Uterus (tissue), 4 donors: ENCODE data around the gene NRG3. TPM values are rescaled to one million over a fixed set of nuclear protein-coding genes. Genes with fewer than 3 reads are reported as not detected.
"Not testable (repeated sequence)": the region's sequence is repeated elsewhere in the genome, so short reads cannot be mapped to it uniquely, and the experiment has no call there.

Experiments
- DNase-seq, 2 donors: peaks; one replicate each; pipeline ENCODE4 v3.0.0-alpha.2; 2019 to 2020
- H3K27ac ChIP-seq, 2 donors: fragments of 200-600 bp; sonication (generic); 1 replicate in 1 of 2; 2 replicates in 1 of 2; pipeline ENCODE4 v1.5.1; 2016 to 2018
- H3K27me3 ChIP-seq, 2 donors: fragments of 200-600 bp; sonication (generic); one replicate each; pipeline ENCODE4 v1.5.1; 2018 to 2019; ENCODE audit warnings: control low read depth in 1 of 2
- H3K36me3 ChIP-seq, 2 donors: fragments of 200-600 bp; sonication (generic); one replicate each; pipeline ENCODE4 v1.5.1; 2019; ENCODE audit warnings: control low read depth in 1 of 2
- H3K4me1 ChIP-seq, 2 donors: fragments of 200-600 bp; sonication (generic); one replicate each; pipeline ENCODE4 v1.5.1; 2018 to 2019; ENCODE audit warnings: control low read depth in 1 of 2
- H3K4me3 ChIP-seq, 2 donors: fragments of 200-600 bp; sonication (generic); 1 replicate in 1 of 2; 2 replicates in 1 of 2; pipeline ENCODE4 v1.5.1; 2018 to 2019; ENCODE audit warnings: mild to moderate bottlenecking in 1 of 2
- H3K9me3 ChIP-seq, 2 donors: fragments of 200-600 bp; sonication (generic); one replicate each; pipeline ENCODE4 v1.5.1; 2019; ENCODE audit warnings: control low read depth in 1 of 2
- CTCF ChIP-seq, 4 experiments: fragments of 200-600 bp in 2 of 4; fragments of 450-650 bp in 2 of 4; sonication (generic) in 2 of 4; IDR thresholded peaks; one replicate each; pipeline ENCODE4 v1.5.1; 2016 to 2019; ENCODE audit warnings: antibody characterized with exemption in 4 of 4, mild to moderate bottlenecking in 2 of 4, moderate library complexity in 1 of 4
- POLR2A ChIP-seq, 2 donors: fragments of 450-650 bp; IDR thresholded peaks; one replicate each; pipeline ENCODE4 v1.6.1; 2016; ENCODE audit warnings: antibody characterized with exemption in 2 of 2, mild to moderate bottlenecking in 1 of 2, moderate library complexity in 1 of 2
- intact Hi-C: fragments of 100-400 bp; cut with DNase I; formaldehyde crosslinking; loops from one replicate; pipeline ENCODE4 v1.15.1; 2023; ENCODE audit warnings: low total_unique reads
- total RNA-seq, 4 donors: library from RNA; depleted of rRNA in 3 of 4; stranded (reverse); fragments of >200 nt in 3 of 4; gene quantifications; one replicate each; pipeline versions ENCODE4 v1.1.0 to v1.2.4, GENCODE V29; 2014 to 2023
- donor health status: DM: yes; HTN: yes; CAD: no.

NRG3 gene
- total RNA-seq, 4 donors from 2014 or later: 0.27 to 1.0 TPM; not detected in 2

GRCh38 chr10:82660205-82660604 lies 785.2 kb downstream of the NRG3 start:
- Histone ChIP-seq H3K4me1 (no peaks in the 10 kb centered on the region), H3K9me3 (no peaks in the 10 kb centered on the region), H3K36me3 (no peaks in the 10 kb centered on the region), H3K4me3 (no peak overlapping the region), H3K27ac (no peak overlapping the region), H3K27me3 (no peaks in the 10 kb centered on the region)
- no peak for DNase-seq
- intact Hi-C loops: no loop called here
- TF ChIP-seq POLR2A (IDR thresholded peaks at IDR 0.05): no peak
- TF ChIP-seq CTCF (IDR thresholded peaks at IDR 0.05): no peak

GRCh38 chr10:82660986-82661385 lies 786.0 kb downstream of the NRG3 start:
- H3K4me1 ChIP-seq: no peaks in the 10 kb centered on the region
- intact Hi-C loops: no loop called here
- no peak overlapping the region for H3K4me3 ChIP-seq
- H3K9me3 ChIP-seq: no peaks in the 10 kb centered on the region
- DNase-seq: no peak
- H3K27me3 ChIP-seq: no peaks in the 10 kb centered on the region
- no peak overlapping the region for H3K27ac ChIP-seq
- no peaks in the 10 kb centered on the region for H3K36me3 ChIP-seq
- TF ChIP-seq POLR2A (IDR thresholded peaks at IDR 0.05) (no peak), CTCF (IDR thresholded peaks at IDR 0.05) (no peak)

- Histone ChIP-seq H3K27ac (no peak overlapping the region), H3K27me3 (no peaks in the 10 kb centered on the region), H3K4me3 (no peak overlapping the region), H3K4me1 (no peaks in the 10 kb centered on the region), H3K9me3 (no peaks in the 10 kb centered on the region), H3K36me3 (no peaks in the 10 kb centered on the region)
- intact Hi-C loops: no loop called here
- TF ChIP-seq CTCF (IDR thresholded peaks at IDR 0.05) (no peak), POLR2A (IDR thresholded peaks at IDR 0.05) (no peak)
- DNase-seq: no peak
Measured at GRCh38 chr10:82661701-82662100, 786.7 kb downstream of the NRG3 start.

- Histone ChIP-seq H3K4me3 (no peak overlapping the region), H3K4me1 (no peaks in the 10 kb centered on the region), H3K36me3 (no peaks in the 10 kb centered on the region), H3K9me3 (no peaks in the 10 kb centered on the region), H3K27ac (no peak overlapping the region), H3K27me3 (no peaks in the 10 kb centered on the region)
- no peak for DNase-seq
- intact Hi-C loops: no loop called here
- no peak for TF ChIP-seq POLR2A (IDR thresholded peaks at IDR 0.05)
- no peak for TF ChIP-seq CTCF (IDR thresholded peaks at IDR 0.05)
Measured at GRCh38 chr10:82668221-82668895, 793.4 kb downstream of the NRG3 start.

- H3K27me3 ChIP-seq: no peaks in the 10 kb centered on the region
- no peak for TF ChIP-seq CTCF (IDR thresholded peaks at IDR 0.05)
- no peak for TF ChIP-seq POLR2A (IDR thresholded peaks at IDR 0.05)
- H3K4me1 ChIP-seq: no peaks in the 10 kb centered on the region
- H3K27ac ChIP-seq: no peak overlapping the region
- no peak overlapping the region for H3K4me3 ChIP-seq
- H3K36me3 ChIP-seq: no peaks in the 10 kb centered on the region
- no peak for DNase-seq
- intact Hi-C loops: no loop called here
- no peaks in the 10 kb centered on the region for H3K9me3 ChIP-seq
Measured at GRCh38 chr10:82674036-82674435, 799.0 kb downstream of the NRG3 start.

GRCh38 chr10:82677932-82678331 lies 802.9 kb downstream of the NRG3 start:
- H3K27me3 ChIP-seq, H3K4me1 ChIP-seq, H3K9me3 ChIP-seq, H3K36me3 ChIP-seq, intact Hi-C loops, DNase-seq, H3K4me3 ChIP-seq, H3K27ac ChIP-seq: not testable (repeated sequence)

- DNase-seq, intact Hi-C loops, H3K27ac ChIP-seq, H3K27me3 ChIP-seq, H3K4me1 ChIP-seq, H3K9me3 ChIP-seq, H3K4me3 ChIP-seq, H3K36me3 ChIP-seq: not testable (repeated sequence)
Measured at GRCh38 chr10:82678451-82678850, 803.5 kb downstream of the NRG3 start.
